GM19023 (cell line): ENCODE results near the gene BABAM2.

ENCODE experiments used
- ATAC-seq: cut with Tn5 transposase; IDR thresholded peaks from one replicate; pipeline ENCODE4 v1.9.1; 2021; ENCODE audit warnings: mild to moderate bottlenecking, moderate library complexity; ENCODE audit not compliant: unreplicated experiment

Gene BABAM2

DNA sequence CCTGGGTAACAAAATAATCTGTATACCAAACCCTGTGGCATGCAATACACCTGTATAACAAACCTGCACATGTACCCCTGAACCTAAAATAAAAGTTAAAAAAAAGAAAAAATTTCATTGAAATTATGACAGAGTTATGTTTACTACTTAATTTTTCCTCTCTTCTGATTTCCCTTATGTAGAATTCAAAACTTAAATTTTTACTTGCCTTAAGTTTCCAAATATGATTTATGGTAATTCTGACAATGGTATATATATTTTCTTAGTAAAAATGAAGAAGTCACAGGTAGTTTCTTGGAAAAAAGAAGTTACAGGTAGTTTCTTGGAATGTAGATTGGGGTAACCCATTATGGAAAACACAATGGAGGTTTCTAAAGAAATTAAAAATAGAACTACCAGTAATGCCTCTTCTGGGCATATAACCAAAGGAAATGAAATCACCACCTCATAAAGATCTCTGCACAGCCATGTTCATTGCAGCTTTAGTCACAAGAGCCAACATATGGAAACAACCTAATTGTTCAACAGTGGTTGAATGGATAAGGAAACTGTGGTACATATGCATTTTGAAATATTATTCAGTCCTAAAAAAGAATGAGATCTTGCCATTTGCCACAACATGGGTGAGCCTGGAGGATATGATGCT is 164.9 kb downstream of the BABAM2 start:
- ATAC-seq: no peak

DNA sequence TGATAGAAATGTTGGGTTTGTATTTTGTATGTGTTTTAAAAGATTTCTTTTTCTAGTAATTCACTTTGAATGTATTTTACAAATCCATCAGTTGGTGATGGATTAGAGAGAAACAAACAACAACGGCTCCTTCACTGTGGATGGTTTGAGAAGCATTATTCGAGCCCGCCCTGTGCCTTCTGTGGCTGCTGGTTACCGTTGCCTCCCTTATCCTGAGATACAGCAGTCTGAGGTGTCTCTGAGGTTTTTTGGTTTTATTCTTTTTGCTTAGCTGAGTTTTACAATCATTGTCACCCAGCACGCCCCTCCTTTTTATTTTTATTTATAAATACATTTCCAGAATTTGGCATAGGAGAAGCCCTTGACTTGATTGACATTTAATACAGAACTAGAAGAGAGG is 168.3 kb downstream of the BABAM2 start:
- no peak for ATAC-seq

DNA sequence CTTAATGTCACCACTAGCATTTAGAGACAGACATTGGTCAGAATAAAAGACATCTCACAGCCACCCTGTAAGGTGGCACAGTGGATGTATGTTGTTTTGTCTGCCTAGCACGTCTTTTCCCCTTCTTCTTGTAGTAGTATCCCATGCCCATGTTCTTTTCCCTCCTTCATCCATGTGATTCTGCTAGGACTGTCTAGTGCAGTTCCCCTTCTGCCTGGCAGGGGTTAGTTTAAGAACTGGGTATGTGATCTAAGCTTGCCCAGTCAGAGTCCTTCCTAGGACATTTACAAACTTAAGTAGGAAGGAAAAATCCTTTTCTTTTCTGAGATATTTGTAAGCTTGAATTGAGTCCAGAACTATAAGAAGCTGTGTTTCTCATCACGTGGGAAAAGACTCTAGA is 172.3 kb downstream of the BABAM2 start:
- no peak for ATAC-seq

DNA sequence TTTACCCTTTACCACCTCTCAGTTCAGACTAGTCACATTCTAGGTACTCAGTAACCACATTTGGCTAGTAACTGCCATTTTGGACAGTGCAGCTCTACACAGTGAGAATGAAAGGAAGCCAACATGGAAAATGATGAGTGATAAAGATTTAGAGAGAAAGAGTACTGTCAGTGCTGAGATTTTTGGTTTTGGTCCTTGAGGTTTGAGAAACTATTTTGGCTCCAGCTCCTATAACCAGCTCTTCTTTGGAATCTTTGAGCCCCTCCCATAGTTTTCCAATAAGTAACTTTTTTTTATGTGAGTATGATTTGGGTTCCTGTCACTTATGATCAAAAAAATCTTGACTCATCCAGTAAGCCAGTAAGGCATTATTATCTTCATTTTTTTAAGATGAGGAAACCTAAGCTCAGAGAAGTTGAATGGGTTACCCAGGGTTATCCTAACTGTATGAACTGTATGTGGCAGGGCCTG is 173.0 kb downstream of the BABAM2 start:
- ATAC-seq: no peak

DNA sequence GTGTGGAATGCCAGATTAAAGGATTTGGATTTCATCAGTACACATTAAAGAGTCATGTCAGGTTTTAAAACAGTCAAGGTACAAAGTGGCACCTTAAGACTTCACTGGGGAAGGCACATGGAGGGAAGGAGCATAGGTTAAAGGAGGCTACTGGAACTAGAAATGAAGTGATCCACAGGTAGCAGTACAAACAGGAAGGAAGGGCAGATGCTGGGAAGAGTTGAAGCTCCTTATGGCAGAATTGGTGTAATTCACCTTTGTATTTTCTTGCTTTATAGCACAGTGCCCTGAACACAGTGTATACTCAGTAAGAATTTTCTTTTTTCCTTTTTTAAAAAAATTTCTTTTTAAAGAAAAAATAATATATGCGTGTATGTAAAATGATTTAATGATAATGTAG is 177.1 kb downstream of the BABAM2 start:
- ATAC-seq: no peak

DNA sequence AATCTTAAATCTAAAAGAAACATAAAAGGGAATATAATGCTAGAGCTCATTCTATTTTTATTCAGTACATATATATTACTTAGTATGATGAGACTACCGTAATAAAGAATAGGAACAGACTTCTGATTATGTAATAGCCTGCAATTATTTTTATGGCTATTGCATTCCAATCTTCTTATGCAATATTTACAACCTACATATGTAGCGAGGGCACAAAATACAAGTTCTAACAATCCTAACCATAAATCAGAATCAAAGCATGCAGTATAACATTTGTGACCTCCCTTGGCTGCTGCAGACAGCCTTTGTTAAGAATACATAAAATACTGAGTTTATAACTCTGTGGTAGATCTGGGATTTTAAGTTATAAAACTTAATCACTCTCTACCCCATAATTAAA is 177.6 kb downstream of the BABAM2 start:
- no peak for ATAC-seq

DNA sequence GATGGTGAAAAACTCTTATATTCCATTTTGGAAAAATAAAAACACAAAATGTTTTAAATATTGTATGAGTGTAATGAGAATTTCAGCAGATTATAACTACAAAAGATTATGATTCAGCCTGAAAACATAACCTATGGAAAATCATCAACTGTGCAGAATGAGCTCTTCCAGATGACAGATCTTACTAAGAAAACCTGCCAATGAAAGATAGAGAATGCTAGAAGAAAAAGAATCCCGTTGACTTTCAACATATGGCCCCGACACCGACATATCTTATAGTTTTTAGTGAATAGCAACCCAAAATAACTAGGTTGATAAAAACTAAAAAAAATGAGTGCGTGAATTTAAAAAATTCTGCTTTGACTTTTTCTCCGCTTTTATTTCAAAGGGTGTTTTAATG is 178.0 kb downstream of the BABAM2 start:
- ATAC-seq: no peak

DNA sequence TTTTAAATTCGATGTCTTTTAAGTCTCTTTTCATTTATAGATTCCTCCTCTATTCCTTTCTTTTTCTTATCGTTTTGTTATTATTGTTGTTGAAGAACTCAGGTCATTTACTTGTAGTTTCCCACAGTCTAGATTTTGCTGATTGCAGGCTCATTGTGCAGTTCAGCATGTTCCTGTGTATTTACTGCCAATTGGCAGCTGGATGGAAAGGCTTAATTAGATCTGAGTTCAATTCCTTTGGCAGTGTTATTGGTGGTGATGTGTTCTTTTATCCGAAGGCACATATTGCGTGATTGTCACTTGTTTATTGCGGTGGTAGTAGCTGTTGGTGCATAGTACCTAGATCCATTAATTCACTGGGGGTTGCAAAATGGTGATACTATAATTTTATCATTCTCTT is 180.7 kb downstream of the BABAM2 start:
- no peak for ATAC-seq

DNA sequence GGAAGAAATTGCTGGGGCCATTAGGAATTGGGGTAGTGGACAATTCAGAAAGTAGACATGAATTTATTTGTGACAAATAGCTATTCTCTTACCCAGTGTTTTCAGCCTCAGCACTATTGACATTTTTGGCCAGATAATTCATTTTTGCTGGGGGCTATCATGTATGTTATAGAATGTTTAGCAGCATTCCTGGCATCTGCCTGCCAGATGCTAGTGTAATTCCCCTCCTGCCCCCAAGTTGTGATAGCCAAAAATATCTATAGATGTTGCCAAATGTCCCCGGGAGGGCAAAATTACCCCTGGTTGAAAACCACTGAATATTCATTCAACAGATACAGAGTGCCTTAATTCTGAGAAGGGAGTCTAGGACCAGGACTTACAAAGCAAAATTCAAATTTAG is 183.6 kb downstream of the BABAM2 start:
- ATAC-seq: no peak

DNA sequence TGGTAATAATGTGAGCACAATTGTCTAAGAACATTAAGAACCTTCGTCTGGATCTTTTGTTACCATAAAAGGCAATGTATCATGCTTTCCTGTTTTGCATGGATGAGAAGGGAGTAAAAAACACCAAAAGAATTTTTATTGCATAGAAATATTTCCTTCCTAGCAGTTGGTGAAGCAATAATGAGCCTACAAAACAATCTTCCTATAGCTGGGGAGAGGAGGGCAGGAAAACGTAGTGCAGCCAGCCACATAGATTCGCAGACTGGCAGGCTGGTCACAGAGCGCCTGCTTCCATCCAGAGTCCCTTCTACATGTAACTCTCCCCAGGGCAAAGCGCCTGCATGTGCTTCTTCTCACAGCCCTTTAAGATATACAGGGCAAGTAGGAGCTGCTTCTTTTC is 190.4 kb downstream of the BABAM2 start:
- ATAC-seq: no peak

DNA sequence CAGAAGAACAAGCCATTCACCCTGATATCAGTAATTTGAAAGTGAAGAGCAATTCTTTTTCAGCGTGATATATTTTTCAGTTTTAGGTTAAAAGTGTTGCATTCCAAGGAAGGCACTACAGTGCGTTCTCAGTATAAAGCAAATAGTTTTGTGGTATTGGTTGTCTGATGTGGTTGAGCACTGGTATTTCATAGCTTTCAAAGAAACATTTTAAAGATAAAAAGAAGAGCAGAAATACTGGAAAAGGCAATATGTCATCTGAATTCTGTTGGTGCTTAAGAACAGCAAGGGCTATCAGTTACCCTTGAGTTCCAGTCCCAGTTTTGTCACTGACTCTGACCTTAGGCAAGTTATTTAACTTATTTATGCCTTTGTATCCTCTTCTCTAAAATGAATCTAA is 191.6 kb downstream of the BABAM2 start:
- no peak for ATAC-seq

DNA sequence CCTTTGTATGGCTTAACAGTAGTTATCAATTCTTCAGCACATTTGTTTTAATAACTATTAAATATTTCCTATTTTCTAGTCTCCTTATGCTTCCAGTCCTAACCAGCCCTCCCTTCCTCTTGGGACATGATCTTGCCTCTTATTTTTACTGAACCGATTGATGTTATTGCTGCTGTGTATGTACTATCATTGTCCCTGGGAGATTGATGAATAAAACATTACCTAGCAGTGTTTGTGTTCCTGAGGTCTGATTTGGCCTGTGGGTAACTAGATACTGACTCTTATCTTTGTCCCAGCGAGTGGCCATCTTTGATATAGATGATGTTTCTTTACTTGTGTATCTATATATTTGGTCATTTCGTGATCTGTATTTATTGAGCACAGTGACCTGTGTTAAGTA is 192.9 kb downstream of the BABAM2 start:
- no peak for ATAC-seq

DNA sequence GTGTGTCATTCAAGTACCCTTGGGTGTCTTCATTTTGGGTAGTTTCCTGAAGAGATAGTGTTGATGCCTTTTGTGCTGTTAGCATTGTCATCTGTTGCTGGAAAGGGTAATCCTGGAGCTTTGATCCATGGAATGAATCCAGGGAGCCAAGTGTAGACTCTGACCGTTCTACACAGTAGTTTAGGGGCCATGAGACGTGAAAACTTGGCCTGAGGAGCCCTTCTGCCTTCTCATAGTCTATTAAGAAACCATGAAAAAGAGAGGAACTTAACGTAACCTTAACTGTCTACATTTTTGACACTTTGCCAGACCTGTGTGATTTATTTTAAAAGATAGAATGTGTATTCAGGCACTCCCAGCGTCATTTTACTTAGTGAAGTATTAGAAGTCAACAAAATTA is 194.0 kb downstream of the BABAM2 start:
- no peak for ATAC-seq

DNA sequence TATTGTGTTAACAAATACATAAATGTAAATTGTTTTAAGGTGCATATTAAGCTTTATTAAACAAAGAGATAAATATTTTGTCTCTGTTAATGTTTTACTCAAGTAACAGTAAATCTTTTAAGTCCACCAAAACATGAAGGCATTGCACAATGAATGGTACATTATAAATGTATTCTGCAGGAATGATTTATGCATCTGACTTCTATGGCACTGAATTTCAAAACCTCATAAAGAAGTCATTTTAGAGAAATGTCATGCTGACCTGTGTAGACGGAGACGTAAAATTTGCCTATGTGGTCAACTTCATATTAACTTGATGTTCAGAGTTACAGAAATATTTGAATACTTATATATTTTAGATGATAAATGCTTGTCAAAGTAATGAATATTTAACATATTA is 194.7 kb downstream of the BABAM2 start:
- ATAC-seq: no peak

DNA sequence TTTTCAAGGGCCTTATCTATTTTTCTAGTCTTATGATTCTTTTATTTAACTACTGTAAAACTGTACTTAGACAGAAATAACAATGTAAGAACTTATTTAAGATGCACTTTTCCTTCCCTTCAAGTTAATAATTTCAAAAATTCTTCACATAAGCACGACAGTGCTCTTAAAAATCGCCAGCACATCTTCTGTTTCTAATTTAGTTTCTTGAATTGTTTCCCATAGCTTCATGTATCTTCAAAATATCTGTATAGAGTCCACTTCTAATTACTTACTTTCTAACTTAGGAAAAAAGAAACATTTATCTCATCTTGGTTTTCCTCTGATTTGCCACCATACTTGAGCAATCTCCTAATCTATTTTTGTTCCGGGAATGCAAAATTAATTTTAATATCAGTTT is 196.1 kb downstream of the BABAM2 start:
- ATAC-seq: no peak

DNA sequence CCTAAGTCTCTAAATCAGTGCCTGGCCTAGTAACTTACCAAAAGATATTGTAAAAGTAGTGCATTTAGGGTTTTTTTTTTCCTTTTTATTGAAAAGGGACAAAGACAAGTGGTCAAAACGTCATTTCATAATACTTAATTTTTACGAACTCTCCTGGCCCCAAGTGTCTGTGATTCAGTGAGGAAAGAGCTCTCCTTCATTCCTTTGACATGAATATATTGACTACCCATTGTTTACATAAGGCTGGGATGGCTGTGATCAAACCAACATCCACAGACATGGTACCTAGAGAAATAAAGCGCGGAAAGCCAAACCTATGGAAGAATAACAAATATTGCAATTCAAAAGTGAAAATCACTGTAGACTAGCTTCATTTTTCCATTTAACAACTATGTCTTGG is 198.4 kb downstream of the BABAM2 start:
- ATAC-seq: no peak

DNA sequence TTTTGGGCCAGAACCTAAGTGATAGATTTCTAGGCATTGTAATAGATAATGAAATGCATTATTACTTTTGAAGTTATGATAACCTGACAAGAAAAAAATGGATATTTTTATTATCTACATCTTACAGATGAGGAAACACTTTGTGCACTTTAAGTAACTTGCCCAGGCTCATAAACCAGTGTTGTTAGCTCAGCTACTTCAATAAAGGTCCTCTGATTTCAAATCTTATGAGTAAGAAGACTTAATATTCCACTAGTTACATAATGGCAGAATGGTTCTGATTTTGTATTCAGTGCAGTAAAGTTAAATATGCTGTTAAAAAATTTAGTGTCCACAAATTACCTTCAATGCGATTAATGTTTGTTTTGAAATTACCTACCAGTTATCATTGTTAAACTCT is 199.0 kb downstream of the BABAM2 start:
- ATAC-seq: no peak

DNA sequence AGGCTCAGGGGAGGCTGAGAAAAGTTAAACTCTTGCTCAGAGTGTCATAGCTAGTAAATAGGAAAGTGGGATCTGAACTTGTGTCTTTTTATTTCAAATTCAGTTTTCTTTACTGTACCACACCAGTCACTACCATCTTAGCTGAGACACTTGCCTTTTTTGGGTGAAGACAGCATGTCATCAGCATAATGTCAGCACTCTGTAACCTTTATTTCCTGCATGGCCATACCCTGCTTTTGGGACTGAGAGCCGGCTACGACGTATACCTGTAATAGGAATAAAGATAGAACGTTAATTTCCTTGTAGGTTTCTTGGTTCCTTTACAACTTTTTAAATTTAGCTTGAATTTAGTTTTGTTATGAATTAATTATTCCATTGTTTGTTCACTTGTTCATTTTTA is 202.8 kb downstream of the BABAM2 start:
- ATAC-seq: no peak

DNA sequence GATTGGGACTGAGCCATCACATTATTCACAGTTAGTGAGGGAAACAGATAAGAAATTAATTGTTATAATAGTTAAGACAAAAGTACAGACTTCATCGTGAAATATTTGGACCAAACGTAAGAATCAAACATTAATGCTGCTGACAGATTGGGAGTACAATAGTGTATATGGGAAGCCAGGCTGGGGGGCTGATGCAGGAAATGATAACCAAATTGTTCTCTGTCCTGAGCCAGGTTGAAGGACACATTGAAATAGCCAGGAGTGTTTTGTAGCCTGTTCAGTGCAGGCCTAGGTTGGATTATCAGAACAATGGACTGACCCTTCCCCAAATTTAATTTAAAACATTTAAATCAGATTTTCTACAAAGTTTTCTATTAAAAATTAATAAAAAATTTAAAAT is 203.2 kb downstream of the BABAM2 start:
- ATAC-seq: no peak

DNA sequence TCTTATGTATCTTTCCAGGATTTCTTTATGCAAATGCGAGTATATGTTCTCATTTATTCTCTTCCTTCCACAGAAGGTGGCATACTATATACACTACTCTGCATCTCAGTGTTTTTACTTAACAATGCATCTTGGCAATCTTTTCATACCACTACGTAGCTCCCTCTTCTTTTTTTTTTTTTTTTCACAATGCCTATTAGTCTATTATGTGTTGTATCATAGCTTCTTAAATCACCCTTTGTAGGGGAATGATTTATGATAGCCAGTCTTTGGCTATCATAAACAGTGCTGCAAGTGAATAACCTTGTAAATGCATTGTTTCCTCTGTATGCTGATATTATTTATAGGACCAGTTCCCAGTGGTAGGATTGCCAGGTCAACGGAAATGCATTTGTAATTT is 204.2 kb downstream of the BABAM2 start:
- no peak for ATAC-seq

DNA sequence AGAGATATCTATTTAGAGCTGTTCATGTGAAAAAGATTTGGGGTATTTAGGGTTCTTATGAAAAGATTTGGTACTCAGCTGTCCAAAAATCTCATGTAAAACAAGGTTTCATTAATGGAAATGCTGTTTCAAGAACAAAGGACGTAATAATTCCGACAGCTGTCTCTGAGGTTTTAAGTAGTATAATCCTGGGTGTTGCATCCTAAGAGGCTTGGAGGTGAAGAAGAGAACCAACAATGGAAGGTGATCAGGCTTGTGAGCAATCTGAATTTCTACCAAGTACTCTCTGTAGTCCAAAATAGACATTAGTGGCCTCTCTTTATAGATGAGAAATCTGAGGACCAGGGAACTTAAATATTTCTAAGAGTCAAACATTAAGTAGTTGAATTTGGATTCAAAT is 205.1 kb downstream of the BABAM2 start:
- ATAC-seq: no peak

DNA sequence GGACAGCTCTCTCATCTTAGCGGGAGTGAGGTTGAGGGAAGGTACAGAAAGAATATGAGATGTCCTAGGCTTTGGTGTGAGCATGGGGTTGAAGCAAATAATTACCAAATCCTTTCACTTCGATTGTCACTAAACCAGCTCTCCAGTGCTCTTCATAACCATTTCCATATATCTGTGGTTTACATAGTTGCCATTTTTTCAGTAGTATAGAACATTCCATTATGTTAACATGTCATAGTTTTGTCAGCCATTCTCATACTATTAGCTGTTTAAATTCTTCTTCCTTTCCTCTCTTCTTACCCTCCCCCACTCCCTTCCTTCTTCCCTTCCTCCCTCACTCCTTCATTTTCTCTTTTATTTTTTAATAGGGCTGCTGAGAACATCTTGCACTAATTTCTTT is 205.9 kb downstream of the BABAM2 start:
- ATAC-seq: no peak

DNA sequence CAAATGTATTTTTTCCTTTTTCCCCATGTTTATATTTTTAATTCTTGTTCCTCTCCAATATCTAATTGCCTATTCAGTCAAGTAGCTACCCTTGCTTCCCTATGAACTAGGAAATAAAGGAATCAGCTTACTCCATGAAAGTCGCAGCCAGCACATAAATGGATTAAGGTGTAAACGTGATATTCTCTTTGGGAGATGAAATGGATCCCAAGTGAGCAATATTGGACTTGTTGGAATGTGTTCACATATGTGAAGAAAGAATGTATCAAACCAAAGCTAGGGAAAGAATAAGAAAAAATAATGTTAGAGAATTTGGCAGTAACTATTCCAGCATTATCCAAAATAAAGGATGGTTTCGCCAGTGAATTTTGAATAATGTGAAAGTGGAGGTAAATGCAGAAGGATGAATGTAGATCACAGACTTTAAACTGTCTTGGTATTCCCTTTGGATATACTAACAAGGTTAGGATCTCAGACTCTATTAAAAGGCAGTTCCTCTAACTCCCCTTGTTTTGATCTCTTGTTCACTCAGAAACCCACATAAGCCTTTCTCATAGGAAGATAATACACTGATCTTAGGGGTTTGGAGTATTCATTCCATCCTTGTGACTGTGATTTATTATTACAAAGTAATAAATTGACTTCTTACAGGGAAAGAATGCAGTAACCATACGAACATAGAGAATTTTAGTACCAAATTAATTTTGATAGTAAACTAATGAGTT is 208.1 kb downstream of the BABAM2 start:
- no peak for ATAC-seq
